Measurements from ENCODE around the gene CEP164.

DNA sequence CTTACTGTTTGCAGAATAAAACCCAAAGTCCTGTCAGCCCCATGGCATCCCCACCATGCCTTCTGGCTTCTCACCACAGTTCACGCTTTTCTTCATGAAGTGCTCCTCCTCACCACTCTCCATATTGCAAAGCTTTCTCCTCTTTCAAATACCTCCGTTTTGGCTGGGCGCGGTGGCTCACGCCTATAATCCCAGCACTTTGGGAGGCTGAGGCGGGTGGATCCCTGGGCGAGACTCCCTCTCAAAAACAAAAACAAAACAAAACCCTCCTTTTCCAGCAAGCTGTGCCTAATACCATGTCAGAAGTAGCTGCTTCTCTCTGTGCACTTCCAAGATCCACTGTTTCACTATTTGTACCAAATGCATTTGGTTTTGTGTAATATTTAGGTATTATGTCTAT is 18.3 kb upstream of the CEP164 start:
- TF ChIP-seq, protein P1, sequence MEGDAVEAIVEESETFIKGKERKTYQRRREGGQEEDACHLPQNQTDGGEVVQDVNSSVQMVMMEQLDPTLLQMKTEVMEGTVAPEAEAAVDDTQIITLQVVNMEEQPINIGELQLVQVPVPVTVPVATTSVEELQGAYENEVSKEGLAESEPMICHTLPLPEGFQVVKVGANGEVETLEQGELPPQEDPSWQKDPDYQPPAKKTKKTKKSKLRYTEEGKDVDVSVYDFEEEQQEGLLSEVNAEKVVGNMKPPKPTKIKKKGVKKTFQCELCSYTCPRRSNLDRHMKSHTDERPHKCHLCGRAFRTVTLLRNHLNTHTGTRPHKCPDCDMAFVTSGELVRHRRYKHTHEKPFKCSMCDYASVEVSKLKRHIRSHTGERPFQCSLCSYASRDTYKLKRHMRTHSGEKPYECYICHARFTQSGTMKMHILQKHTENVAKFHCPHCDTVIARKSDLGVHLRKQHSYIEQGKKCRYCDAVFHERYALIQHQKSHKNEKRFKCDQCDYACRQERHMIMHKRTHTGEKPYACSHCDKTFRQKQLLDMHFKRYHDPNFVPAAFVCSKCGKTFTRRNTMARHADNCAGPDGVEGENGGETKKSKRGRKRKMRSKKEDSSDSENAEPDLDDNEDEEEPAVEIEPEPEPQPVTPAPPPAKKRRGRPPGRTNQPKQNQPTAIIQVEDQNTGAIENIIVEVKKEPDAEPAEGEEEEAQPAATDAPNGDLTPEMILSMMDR (IDR thresholded peaks at IDR 0.05) = no peak
- no peak for TF ChIP-seq FOXJ3 (CRISPR knock-in tag; IDR thresholded peaks at IDR 0.05)
- TF ChIP-seq, protein P2, sequence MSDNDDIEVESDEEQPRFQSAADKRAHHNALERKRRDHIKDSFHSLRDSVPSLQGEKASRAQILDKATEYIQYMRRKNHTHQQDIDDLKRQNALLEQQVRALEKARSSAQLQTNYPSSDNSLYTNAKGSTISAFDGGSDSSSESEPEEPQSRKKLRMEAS (IDR thresholded peaks at IDR 0.05; ENCODE audit: low read depth) = no peak
- TF ChIP-seq GABPA (IDR thresholded peaks at IDR 0.05; ENCODE audit: low read depth) = no peak
- no peak for TF ChIP-seq GATA2 (CRISPR knock-in tag; IDR thresholded peaks at IDR 0.05)
- TF ChIP-seq EP300 (IDR thresholded peaks at IDR 0.05; ENCODE audit: borderline replicate concordance in 1 of 2, low read depth in 1 of 2, low read length in 1 of 2) = no peak
- TF ChIP-seq SIN3A (IDR thresholded peaks at IDR 0.05; ENCODE audit: borderline replicate concordance, low read depth, low read length) = no peak
- TF ChIP-seq POLR2AphosphoS5 (IDR thresholded peaks at IDR 0.05; ENCODE audit: low read depth, low read length) = no peak
- TF ChIP-seq ELF1 (IDR thresholded peaks at IDR 0.05) = no peak
- TF ChIP-seq NRF1 (IDR thresholded peaks at IDR 0.05; ENCODE audit: low read depth, low read length) = no peak
- TF ChIP-seq NFIC (IDR thresholded peaks at IDR 0.05; ENCODE audit: borderline replicate concordance) = no peak
- TF ChIP-seq TEAD4 (IDR thresholded peaks at IDR 0.05; ENCODE audit: borderline replicate concordance, insufficient read depth) = no peak
- no peak for TF ChIP-seq RAD21 (IDR thresholded peaks at IDR 0.05; ENCODE audit: low read length)
